Fibroblast of the aortic adventitia (primary cell): ENCODE measurements around the gene DEDD. TPM values are rescaled to one million over a fixed set of nuclear protein-coding genes. Genes with fewer than 3 reads are reported as not detected.

Source experiments
- DNase-seq: peaks from one replicate; pipeline ENCODE4 v3.0.0-alpha.2; 2010; ENCODE audit warnings: low read depth
- H3K4me3 ChIP-seq: 2 replicates; pipeline ENCODE4 v1.5.1; 2011; ENCODE audit warnings: low read depth, mild to moderate bottlenecking, control low read depth, low read length, moderate library complexity
- total RNA-seq: library from RNA; depleted of rRNA; stranded (reverse); fragments of >200 nt; gene quantifications from 2 replicates; pipeline ENCODE4 v1.2.3, GENCODE V29; 2012; ENCODE audit warnings: low replicate concordance
- TF ChIP-seq, protein P1 (sequence below): IDR thresholded peaks from 2 replicates; pipeline ENCODE4 v1.5.1; 2011; ENCODE audit warnings: mild to moderate bottlenecking, low read length, control low read depth, inconsistent platforms; ENCODE audit not compliant: insufficient read depth

DEDD gene
- total RNA-seq, 1 donor: 25.8 TPM

DNA sequence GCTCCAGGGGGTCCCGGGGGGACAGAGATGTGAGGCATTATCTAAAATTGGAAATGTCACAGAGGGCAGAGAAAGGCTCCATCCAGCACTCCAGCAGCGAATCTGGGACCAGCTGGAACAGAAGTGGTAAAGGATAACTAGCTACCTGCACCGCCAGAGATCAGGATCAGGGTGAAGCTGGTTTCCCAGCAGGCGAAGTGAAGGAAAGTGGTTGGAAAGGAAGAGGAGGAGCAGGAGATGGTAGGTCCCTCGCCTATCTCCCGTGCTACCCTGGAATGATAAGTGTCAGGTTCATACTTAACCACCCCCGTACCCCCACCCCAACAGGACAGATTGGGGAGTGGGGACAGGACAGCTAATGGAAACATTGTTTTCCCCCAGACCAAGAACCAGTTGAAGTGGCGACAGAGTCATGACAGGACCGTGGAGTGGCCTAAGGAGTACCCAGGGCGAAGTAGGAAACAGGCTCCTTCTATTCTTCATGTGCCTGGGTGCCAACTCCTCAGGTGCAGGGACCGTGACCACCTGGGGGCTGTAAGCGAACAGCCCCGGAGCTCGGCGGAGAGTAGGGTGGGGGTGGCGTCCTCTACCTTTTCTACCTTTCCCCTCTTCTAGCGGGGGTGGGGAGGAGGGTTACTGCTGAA lies 44.1 kb upstream of the DEDD start:
- TF ChIP-seq, protein P1, sequence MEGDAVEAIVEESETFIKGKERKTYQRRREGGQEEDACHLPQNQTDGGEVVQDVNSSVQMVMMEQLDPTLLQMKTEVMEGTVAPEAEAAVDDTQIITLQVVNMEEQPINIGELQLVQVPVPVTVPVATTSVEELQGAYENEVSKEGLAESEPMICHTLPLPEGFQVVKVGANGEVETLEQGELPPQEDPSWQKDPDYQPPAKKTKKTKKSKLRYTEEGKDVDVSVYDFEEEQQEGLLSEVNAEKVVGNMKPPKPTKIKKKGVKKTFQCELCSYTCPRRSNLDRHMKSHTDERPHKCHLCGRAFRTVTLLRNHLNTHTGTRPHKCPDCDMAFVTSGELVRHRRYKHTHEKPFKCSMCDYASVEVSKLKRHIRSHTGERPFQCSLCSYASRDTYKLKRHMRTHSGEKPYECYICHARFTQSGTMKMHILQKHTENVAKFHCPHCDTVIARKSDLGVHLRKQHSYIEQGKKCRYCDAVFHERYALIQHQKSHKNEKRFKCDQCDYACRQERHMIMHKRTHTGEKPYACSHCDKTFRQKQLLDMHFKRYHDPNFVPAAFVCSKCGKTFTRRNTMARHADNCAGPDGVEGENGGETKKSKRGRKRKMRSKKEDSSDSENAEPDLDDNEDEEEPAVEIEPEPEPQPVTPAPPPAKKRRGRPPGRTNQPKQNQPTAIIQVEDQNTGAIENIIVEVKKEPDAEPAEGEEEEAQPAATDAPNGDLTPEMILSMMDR: no peak
- peak overlapping the region; percentile 99 for H3K4me3 ChIP-seq
- no peak for DNase-seq

DNA sequence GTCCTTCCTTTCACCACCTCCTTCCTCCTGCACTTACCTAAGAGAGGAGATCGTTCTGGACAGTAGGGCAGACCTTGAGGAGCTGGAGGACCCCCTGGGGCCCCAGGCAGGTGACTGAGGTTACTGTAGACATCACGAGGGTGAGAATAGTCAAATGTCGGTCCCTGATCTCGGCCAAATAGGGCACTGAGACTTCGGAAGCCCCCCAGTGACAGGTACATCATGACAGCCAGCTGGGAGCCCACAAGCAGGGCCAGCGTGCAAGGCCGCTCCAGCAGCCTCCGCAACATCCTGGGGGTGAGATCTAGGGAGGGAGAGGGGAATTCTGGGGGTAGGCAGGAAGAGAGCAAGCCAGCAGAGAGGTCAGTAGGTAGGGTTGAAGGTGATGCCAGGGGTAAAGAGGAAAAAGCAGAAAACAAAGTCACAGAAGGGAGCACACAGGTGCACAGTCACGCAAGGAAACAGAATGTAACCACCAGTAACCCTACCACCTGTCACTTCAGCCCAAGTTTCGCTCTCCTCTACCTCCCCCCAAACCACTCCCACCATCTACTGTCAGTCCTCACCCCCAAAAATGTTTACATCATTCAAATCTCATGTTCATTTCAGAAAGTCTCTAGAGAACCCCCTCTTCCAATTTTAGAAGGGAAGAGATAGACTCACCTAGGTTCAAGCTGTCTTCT lies 43.4 kb upstream of the DEDD start:
- TF ChIP-seq, protein P1: no peak
- H3K4me3 ChIP-seq: no peak overlapping the region
- DNase-seq: no peak

DNA sequence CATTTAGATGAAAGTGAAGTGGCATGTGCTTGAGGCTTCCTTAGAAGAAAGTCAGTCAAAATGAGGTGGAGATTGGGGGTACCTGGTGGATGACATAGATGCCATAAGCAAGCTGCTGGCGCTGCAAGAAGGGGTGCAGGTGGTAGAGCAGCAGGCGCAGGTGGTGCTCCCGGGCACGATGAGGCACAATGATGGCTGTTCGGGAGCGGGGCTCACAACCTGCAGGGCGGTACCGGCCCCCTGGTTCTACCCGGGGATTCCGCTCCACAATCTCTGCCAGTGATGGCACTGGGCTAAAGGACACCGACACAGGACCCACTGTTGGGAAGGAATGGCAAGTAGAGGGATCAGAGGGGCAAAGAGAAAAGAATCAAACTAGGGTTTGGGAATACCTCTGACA lies 42.4 kb upstream of the DEDD start:
- TF ChIP-seq, protein P1: no peak
- DNase-seq: no peak
- no peak overlapping the region for H3K4me3 ChIP-seq

DNA sequence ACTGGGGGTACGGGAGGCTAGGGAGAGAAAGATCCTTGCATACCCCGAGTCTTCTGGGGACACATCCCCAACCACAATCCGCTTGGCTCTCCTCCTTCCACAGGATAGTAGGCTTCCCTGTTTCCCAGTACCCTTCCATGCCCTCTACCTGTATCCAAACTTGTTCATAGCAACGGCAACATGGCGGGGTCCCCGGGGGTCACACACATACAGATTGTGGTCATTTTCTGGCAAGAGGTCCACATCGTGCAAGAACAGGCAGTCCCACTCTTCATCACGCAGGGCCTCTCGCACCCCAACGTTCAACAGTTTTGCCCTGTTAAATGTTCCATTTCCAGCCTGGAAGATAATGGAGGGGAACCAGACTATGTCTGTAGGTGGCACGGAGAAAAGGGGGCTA lies 41.2 kb upstream of the DEDD start:
- DNase-seq: no peak

DNA sequence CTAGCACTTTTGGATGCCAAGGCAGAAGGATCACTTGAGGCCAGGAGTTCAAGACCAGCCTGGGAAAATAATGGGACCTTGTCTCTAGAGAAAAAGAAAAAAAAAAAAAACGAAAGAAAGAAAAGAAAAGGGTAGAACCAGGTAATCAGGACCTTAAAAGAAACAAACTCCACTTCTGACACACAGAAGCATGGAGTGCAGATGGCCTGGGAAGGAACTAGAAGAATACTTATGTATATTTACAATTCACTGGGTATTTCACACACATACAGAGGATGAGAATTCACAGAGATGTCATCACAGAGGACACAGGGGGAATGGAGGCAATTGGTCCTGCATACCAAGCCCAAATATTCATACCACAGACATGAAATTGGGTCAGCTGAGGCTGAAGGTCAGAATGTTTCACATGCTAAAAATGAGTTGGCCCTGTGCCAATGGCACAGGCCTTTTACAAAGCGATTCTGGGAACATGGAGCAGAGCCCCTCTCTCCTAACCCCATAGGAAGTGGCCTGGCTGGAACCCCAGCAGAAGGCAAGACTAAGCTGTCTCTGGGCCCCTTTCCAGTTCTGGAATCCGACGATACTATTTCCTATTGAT lies 40.4 kb upstream of the DEDD start:
- TF ChIP-seq, protein P1: no peak
- no peak overlapping the region for H3K4me3 ChIP-seq
- DNase-seq: peak; percentile 90

More for the DNA sequence above, 41.2 kb upstream of the DEDD start:
- TF ChIP-seq, protein P1: no peak
- no peak overlapping the region for H3K4me3 ChIP-seq

DNA sequence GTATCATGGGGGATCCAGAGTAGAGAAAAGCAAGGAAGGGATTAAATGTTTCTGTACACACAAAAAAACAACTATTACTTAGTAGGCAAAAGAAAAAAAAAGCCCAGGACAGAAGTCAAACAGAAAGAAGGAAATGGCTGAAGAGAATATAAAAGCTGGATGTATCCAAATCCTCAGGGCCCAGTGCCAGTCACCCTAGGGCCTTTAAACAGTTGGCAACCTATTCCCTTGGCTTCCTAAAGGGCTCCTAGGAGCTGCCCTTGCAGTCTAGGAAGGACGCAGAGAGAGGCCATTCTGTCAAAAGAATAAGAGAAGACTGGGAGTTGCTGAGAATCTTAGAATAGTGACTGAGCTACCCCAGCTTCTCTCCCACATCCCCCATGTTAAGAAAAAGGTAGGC lies 39.9 kb upstream of the DEDD start:
- TF ChIP-seq, protein P1: no peak
- DNase-seq: no peak
- H3K4me3 ChIP-seq: no peak overlapping the region
